ENCODE measurements around the gene RASGRF1. TPM values are rescaled to one million over a fixed set of nuclear protein-coding genes. Genes with fewer than 3 reads are reported as not detected.

The RASGRF1 gene
- polyA plus RNA-seq, 3 donors = 0.11 TPM; not detected in 2

DNA sequence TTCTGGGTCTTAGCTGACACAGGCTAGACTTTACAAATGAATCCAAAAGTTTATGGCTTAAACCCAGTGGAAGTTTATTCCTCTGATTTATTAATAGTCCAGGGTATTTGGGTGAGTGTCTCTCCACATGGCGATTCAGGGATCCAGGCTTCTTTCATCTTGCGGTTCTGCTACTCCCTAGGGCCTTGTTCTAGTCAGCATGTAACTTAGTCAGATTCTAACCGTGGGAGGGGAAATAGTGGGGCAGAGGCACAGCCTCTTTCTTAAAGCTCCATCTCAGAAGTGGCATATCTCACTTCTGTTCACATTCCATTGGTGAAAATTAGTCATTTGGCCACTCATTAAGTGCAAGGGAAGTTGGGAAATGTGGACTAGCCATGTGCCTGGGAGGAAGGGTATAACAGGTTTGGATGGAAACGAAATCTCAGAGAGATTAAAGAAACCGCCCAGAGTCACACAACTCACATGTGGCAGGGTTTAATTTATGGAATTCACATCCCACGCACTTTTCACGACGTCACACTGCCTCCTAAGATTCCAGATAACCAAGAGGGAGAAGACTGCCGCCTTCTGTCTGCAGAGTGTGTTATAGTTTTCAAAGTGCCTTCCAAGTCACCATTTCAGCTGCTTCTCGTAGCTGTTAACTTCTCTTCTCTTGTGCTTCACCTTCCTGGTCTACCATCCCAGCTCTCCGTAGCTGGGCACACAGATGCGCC is 11.4 kb upstream of the RASGRF1 start:
- Mint-ChIP-seq H3K9me3 (peaks cover 0 to 7% (median 0%) of the 10 kb centered on the region in 7 donors), H3K27me3 (ENCODE audit: low read depth in 3 of 3) (peaks cover 29 to 42% (median 32%) of the 10 kb centered on the region in 3 donors), H3K4me3 (no peak overlapping the region), H3K27ac (no peak overlapping the region), H3K36me3 (no peaks in the 10 kb centered on the region), H3K4me1 (peaks cover 2% of the 10 kb centered on the region)
- Histone ChIP-seq H2AFZ (ENCODE audit: insufficient read depth, low read depth, low read length, poor library complexity, severe bottlenecking) (no peak overlapping the region), H3K36me3 (replicated peaks in 1 of 2; ENCODE audit: control insufficient read depth in 1 of 2, insufficient read depth in 2 of 2, low read length in 2 of 2) (no peaks in the 10 kb centered on the region), H3K4me2 (replicated peaks; ENCODE audit: extremely low read depth, low read length, poor library complexity, severe bottlenecking) (no peak overlapping the region), H4K20me1 (ENCODE audit: insufficient read depth, low read length) (no peaks in the 10 kb centered on the region), H3K27me3 (ENCODE audit: control insufficient read depth in 2 of 2, insufficient read depth in 2 of 2, low read length in 2 of 2) (peaks cover 10 to 14% of the 10 kb centered on the region in 2 donors), H3K9me3 (replicated peaks in 1 of 2; ENCODE audit: control insufficient read depth in 1 of 2, insufficient read depth in 1 of 2, low read length in 2 of 2) (no peaks in the 10 kb centered on the region), H3K9ac (ENCODE audit: insufficient read depth, low read length, poor library complexity, severe bottlenecking) (no peak overlapping the region), H3K4me3 (replicated peaks in 1 of 3; ENCODE audit: low read depth in 2 of 3, low read length in 3 of 3) (no peak overlapping the region), H3K27ac (ENCODE audit: low read depth in 1 of 2, low read length in 2 of 2) (no peak overlapping the region), H3K4me1 (ENCODE audit: control insufficient read depth in 1 of 2, insufficient read depth in 2 of 2, low read length in 2 of 2) (no peaks in the 10 kb centered on the region), H3K79me2 (ENCODE audit: insufficient read depth, low read length) (no peaks in the 10 kb centered on the region)
- intact Hi-C loops (cut with micrococcal nuclease) = no loop called here
- WGBS (ENCODE audit: insufficient coverage) = 96% methylated on average over 4 of the region's 12 CpGs
- TF ChIP-seq, protein P1, sequence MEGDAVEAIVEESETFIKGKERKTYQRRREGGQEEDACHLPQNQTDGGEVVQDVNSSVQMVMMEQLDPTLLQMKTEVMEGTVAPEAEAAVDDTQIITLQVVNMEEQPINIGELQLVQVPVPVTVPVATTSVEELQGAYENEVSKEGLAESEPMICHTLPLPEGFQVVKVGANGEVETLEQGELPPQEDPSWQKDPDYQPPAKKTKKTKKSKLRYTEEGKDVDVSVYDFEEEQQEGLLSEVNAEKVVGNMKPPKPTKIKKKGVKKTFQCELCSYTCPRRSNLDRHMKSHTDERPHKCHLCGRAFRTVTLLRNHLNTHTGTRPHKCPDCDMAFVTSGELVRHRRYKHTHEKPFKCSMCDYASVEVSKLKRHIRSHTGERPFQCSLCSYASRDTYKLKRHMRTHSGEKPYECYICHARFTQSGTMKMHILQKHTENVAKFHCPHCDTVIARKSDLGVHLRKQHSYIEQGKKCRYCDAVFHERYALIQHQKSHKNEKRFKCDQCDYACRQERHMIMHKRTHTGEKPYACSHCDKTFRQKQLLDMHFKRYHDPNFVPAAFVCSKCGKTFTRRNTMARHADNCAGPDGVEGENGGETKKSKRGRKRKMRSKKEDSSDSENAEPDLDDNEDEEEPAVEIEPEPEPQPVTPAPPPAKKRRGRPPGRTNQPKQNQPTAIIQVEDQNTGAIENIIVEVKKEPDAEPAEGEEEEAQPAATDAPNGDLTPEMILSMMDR (IDR thresholded peaks at IDR 0.05) = no peak
- no peak for DNase-seq

DNA sequence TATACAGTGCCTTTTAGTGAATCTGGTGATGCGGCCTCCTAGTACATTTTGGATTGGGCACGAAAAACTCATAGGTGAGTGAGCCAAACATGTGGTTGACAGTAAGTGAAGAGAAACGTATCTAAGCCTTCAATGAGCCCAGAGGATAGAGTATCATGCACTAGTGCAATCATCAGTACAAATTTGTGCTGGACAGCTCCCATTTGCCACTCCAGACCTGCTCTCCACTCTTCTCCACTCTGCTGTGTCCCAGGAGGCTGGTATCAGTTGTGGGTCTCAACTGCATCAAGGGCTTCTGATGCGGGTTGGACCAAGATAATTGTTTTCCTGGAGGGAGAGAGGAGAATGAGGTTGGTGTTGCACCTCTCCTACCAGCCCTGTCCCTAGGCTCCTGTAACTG is 9.1 kb upstream of the RASGRF1 start:
- peaks cover 29 to 37% (median 35%) of the 10 kb centered on the region in 3 donors for H3K27me3 Mint-ChIP-seq (ENCODE audit: low read depth in 3 of 3)
- WGBS (ENCODE audit: insufficient coverage) = 89% methylated on average over 3 of the region's 4 CpGs

More for the DNA sequence above, 9.1 kb upstream of the RASGRF1 start:
- Histone ChIP-seq H2AFZ (ENCODE audit: insufficient read depth, low read depth, low read length, poor library complexity, severe bottlenecking) (no peak overlapping the region), H3K79me2 (ENCODE audit: insufficient read depth, low read length) (no peaks in the 10 kb centered on the region), H3K9me3 (replicated peaks in 1 of 2; ENCODE audit: control insufficient read depth in 1 of 2, insufficient read depth in 1 of 2, low read length in 2 of 2) (no peaks in the 10 kb centered on the region), H3K36me3 (replicated peaks in 1 of 2; ENCODE audit: control insufficient read depth in 1 of 2, insufficient read depth in 2 of 2, low read length in 2 of 2) (no peaks in the 10 kb centered on the region), H3K9ac (ENCODE audit: insufficient read depth, low read length, poor library complexity, severe bottlenecking) (no peak overlapping the region), H3K4me1 (ENCODE audit: control insufficient read depth in 1 of 2, insufficient read depth in 2 of 2, low read length in 2 of 2) (no peaks in the 10 kb centered on the region), H3K4me3 (replicated peaks in 1 of 3; ENCODE audit: low read depth in 2 of 3, low read length in 3 of 3) (no peak overlapping the region), H3K27ac (ENCODE audit: low read depth in 1 of 2, low read length in 2 of 2) (no peak overlapping the region), H4K20me1 (ENCODE audit: insufficient read depth, low read length) (no peaks in the 10 kb centered on the region), H3K4me2 (replicated peaks; ENCODE audit: extremely low read depth, low read length, poor library complexity, severe bottlenecking) (no peak overlapping the region), H3K27me3 (ENCODE audit: control insufficient read depth in 2 of 2, insufficient read depth in 2 of 2, low read length in 2 of 2) (peaks cover 14 to 17% of the 10 kb centered on the region in 2 donors)
- H3K4me1 Mint-ChIP-seq = no peaks in the 10 kb centered on the region
- peak overlapping the region in 1 of 2 donors; percentile 31 for H3K4me3 Mint-ChIP-seq
- no peak overlapping the region for H3K27ac Mint-ChIP-seq
- H3K36me3 Mint-ChIP-seq = no peaks in the 10 kb centered on the region
- H3K9me3 Mint-ChIP-seq = peaks cover 0 to 7% (median 0%) of the 10 kb centered on the region in 7 donors
- TF ChIP-seq, protein P1 (IDR thresholded peaks at IDR 0.05) = no peak
- intact Hi-C loops (cut with micrococcal nuclease) = no loop called here
- DNase-seq = no peak
